Measurements from ENCODE around the gene MTA1.

- TF ChIP-seq CTCF (conservative IDR thresholded peaks at IDR 0.05 in 1 of 2, IDR thresholded peaks at IDR 0.05 in 1 of 2; ENCODE audit: extremely low read depth in 1 of 2, insufficient read depth in 1 of 2, low read depth in 1 of 2, low read length in 2 of 2) (no peak), EZH2 (IDR thresholded peaks at IDR 0.05; ENCODE audit: borderline replicate concordance, low read length) (no peak)
These were observed 8.3 kb upstream of the MTA1 start for GRCh38 chr14:105411017-105411941.
